Keratinocyte (primary cell): Measurements from ENCODE around the gene ALDH6A1.

Experiments
- EZH2 ChIP-seq: IDR thresholded peaks from one replicate; pipeline ENCODE4 v1.6.1; 2012; ENCODE audit warnings: inconsistent platforms, mild to moderate bottlenecking, low read length, moderate library complexity
- TF ChIP-seq, protein P1 (sequence below), 3 experiments: IDR thresholded peaks in 1 of 3; conservative IDR thresholded peaks in 1 of 3; optimal IDR thresholded peaks in 1 of 3; 2 replicates in 2 of 3; 3 replicates in 1 of 3; pipeline versions ENCODE3 to v1.5.1; 2011; ENCODE audit warnings: low read length in 3 of 3, mild to moderate bottlenecking in 3 of 3, moderate library complexity in 2 of 3, control low read depth in 1 of 3, inconsistent platforms in 1 of 3; ENCODE audit not compliant: insufficient read depth in 2 of 3; ENCODE audit errors: extremely low read depth in 1 of 3

DNA sequence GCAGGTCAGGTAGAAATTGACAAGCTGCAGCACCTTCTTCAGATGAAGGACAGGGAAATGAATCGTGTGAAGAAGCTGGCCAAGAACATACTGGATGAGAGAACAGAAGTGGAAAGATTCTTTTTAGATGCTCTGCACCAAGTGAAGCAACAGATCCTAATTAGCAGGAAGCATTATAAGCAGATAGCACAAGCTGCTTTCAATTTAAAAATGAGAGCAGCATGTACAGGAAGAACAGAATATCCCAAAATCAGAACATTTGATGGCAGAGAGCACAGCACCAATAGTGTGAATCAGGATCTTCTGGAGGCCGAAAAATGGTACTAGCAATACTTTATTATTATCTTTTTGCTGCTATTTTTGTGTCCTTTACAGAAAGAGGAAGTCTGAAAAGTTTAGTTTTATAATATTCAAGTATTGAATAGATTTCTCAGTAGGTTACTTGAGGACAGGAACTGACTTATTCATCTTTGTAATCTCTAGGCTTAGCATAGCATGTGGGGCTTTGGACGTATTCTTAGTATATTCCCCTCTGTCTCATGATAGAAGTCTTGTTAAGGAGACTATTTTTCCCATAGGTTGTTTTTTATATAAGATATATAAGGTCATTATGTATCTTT is 34.3 kb downstream of the ALDH6A1 start:
- TF ChIP-seq, protein P1, sequence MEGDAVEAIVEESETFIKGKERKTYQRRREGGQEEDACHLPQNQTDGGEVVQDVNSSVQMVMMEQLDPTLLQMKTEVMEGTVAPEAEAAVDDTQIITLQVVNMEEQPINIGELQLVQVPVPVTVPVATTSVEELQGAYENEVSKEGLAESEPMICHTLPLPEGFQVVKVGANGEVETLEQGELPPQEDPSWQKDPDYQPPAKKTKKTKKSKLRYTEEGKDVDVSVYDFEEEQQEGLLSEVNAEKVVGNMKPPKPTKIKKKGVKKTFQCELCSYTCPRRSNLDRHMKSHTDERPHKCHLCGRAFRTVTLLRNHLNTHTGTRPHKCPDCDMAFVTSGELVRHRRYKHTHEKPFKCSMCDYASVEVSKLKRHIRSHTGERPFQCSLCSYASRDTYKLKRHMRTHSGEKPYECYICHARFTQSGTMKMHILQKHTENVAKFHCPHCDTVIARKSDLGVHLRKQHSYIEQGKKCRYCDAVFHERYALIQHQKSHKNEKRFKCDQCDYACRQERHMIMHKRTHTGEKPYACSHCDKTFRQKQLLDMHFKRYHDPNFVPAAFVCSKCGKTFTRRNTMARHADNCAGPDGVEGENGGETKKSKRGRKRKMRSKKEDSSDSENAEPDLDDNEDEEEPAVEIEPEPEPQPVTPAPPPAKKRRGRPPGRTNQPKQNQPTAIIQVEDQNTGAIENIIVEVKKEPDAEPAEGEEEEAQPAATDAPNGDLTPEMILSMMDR (optimal IDR thresholded peaks at IDR 0.05 in 1 of 3, IDR thresholded peaks at IDR 0.05 in 1 of 3, conservative IDR thresholded peaks at IDR 0.05 in 1 of 3; ENCODE audit: extremely low read depth in 1 of 3, insufficient read depth in 2 of 3, low read length in 3 of 3) = no peak
- no peak for TF ChIP-seq EZH2
